Central memory CD8-positive, alpha-beta T cell (primary cell): ENCODE results near the gene EPHB1.

Source experiments
- ATAC-seq: fragments of 150-1000 bp; cut with Tn5 transposase; replicated peaks from 2 replicates; pipeline ENCODE4 v1.10.0; 2022; ENCODE audit warnings: mild to moderate bottlenecking, moderate FRiP score, moderate number of reproducible peaks; ENCODE audit not compliant: poor library complexity, severe bottlenecking; ENCODE audit errors: extremely low read depth
- DNase-seq, 2 donors: peaks; one replicate each; pipeline ENCODE4 v3.0.0; 2021; ENCODE audit warnings: low spot score in 2 of 2
- H3K27ac Mint-ChIP-seq: one replicate; pipeline ENCODE4 v1.8.0; 2022; ENCODE audit warnings: low read depth, mild to moderate bottlenecking, moderate library complexity, mixed read lengths
- H3K27me3 Mint-ChIP-seq: one replicate; pipeline ENCODE4 v1.8.0; 2022; ENCODE audit warnings: mixed read lengths
- H3K36me3 Mint-ChIP-seq: one replicate; pipeline ENCODE4 v1.8.0; 2022; ENCODE audit warnings: mild to moderate bottlenecking, moderate library complexity, mixed read lengths; ENCODE audit not compliant: insufficient read depth
- H3K4me1 Mint-ChIP-seq: one replicate; pipeline ENCODE4 v1.8.0; 2022; ENCODE audit warnings: mixed read lengths
- H3K4me3 Mint-ChIP-seq: one replicate; pipeline ENCODE4 v1.8.0; 2022; ENCODE audit warnings: mild to moderate bottlenecking, moderate library complexity, mixed read lengths
- H3K9me3 Mint-ChIP-seq: one replicate; pipeline ENCODE4 v1.8.0; 2022; ENCODE audit warnings: mixed read lengths

The EPHB1 gene

GRCh38 chr3:135191708-135192107, 396.6 kb downstream of the EPHB1 start:
- no peaks in the 10 kb centered on the region for H3K27me3 Mint-ChIP-seq
- no peak overlapping the region for H3K4me3 Mint-ChIP-seq
- H3K27ac Mint-ChIP-seq, result no peak overlapping the region
- DNase-seq (no peak), ATAC-seq (no peak)
- H3K4me1 Mint-ChIP-seq, result no peaks in the 10 kb centered on the region
- H3K9me3 Mint-ChIP-seq, result peaks cover 11% of the 10 kb centered on the region
- H3K36me3 Mint-ChIP-seq, result no peaks in the 10 kb centered on the region

GRCh38 chr3:135192929-135193328, 397.9 kb downstream of the EPHB1 start:
- no peak for DNase-seq
- Mint-ChIP-seq H3K27me3 (no peaks in the 10 kb centered on the region), H3K4me1 (no peaks in the 10 kb centered on the region), H3K9me3 (peaks cover 11% of the 10 kb centered on the region), H3K4me3 (no peak overlapping the region), H3K36me3 (no peaks in the 10 kb centered on the region), H3K27ac (no peak overlapping the region)
- no peak for ATAC-seq

GRCh38 chr3:135197246-135197645, 402.2 kb downstream of the EPHB1 start:
- peaks cover 16% of the 10 kb centered on the region for H3K9me3 Mint-ChIP-seq
- no peak overlapping the region for H3K4me3 Mint-ChIP-seq
- no peak for ATAC-seq
- no peaks in the 10 kb centered on the region for H3K4me1 Mint-ChIP-seq
- H3K27ac Mint-ChIP-seq, result no peak overlapping the region
- H3K36me3 Mint-ChIP-seq, result peaks cover 2% of the 10 kb centered on the region
- DNase-seq, result no peak
- H3K27me3 Mint-ChIP-seq, result no peaks in the 10 kb centered on the region

GRCh38 chr3:135197856-135198255, 402.8 kb downstream of the EPHB1 start:
- no peaks in the 10 kb centered on the region for H3K4me1 Mint-ChIP-seq
- ATAC-seq, result no peak
- H3K36me3 Mint-ChIP-seq, result peaks cover 2% of the 10 kb centered on the region
- H3K4me3 Mint-ChIP-seq, result no peak overlapping the region
- DNase-seq, result no peak
- H3K27ac Mint-ChIP-seq, result no peak overlapping the region
- H3K27me3 Mint-ChIP-seq, result no peaks in the 10 kb centered on the region
- peaks cover 13% of the 10 kb centered on the region for H3K9me3 Mint-ChIP-seq

- Mint-ChIP-seq H3K36me3 (peaks cover 2% of the 10 kb centered on the region), H3K9me3 (peaks cover 13% of the 10 kb centered on the region), H3K4me1 (no peaks in the 10 kb centered on the region), H3K27ac (no peak overlapping the region), H3K4me3 (no peak overlapping the region), H3K27me3 (no peaks in the 10 kb centered on the region)
- DNase-seq, result no peak
- no peak for ATAC-seq
These were observed 404.1 kb downstream of the EPHB1 start for GRCh38 chr3:135199137-135199536.

GRCh38 chr3:135203026-135203425, 408.0 kb downstream of the EPHB1 start:
- ATAC-seq (no peak), DNase-seq (no peak)
- no peak overlapping the region for H3K27ac Mint-ChIP-seq
- H3K27me3 Mint-ChIP-seq, result no peaks in the 10 kb centered on the region
- no peak overlapping the region for H3K4me3 Mint-ChIP-seq
- H3K4me1 Mint-ChIP-seq, result no peaks in the 10 kb centered on the region
- peaks cover 2% of the 10 kb centered on the region for H3K36me3 Mint-ChIP-seq
- H3K9me3 Mint-ChIP-seq, result peaks cover 13% of the 10 kb centered on the region

GRCh38 chr3:135213213-135213612, 418.2 kb downstream of the EPHB1 start:
- H3K27me3 Mint-ChIP-seq, result no peaks in the 10 kb centered on the region
- H3K27ac Mint-ChIP-seq, result no peak overlapping the region
- H3K4me3 Mint-ChIP-seq, result no peak overlapping the region
- no peak for ATAC-seq
- peaks cover 2% of the 10 kb centered on the region for H3K36me3 Mint-ChIP-seq
- no peaks in the 10 kb centered on the region for H3K4me1 Mint-ChIP-seq
- no peak for DNase-seq
- H3K9me3 Mint-ChIP-seq, result peaks cover 8% of the 10 kb centered on the region

GRCh38 chr3:135213822-135214221, 418.8 kb downstream of the EPHB1 start:
- H3K4me3 Mint-ChIP-seq, result no peak overlapping the region
- no peak overlapping the region for H3K27ac Mint-ChIP-seq
- peaks cover 11% of the 10 kb centered on the region for H3K9me3 Mint-ChIP-seq
- DNase-seq (no peak), ATAC-seq (no peak)
- no peaks in the 10 kb centered on the region for H3K27me3 Mint-ChIP-seq
- no peaks in the 10 kb centered on the region for H3K4me1 Mint-ChIP-seq
- H3K36me3 Mint-ChIP-seq, result peaks cover 2% of the 10 kb centered on the region

- peaks cover 13% of the 10 kb centered on the region for H3K9me3 Mint-ChIP-seq
- H3K36me3 Mint-ChIP-seq, result peaks cover 2% of the 10 kb centered on the region
- no peak overlapping the region for H3K27ac Mint-ChIP-seq
- ATAC-seq, result no peak
- no peaks in the 10 kb centered on the region for H3K4me1 Mint-ChIP-seq
- no peaks in the 10 kb centered on the region for H3K27me3 Mint-ChIP-seq
- H3K4me3 Mint-ChIP-seq, result no peak overlapping the region
- no peak for DNase-seq
These were observed 419.3 kb downstream of the EPHB1 start for GRCh38 chr3:135214400-135214799.

GRCh38 chr3:135215516-135215915, 420.5 kb downstream of the EPHB1 start:
- DNase-seq (no peak), ATAC-seq (no peak)
- H3K27me3 Mint-ChIP-seq, result no peaks in the 10 kb centered on the region
- no peak overlapping the region for H3K27ac Mint-ChIP-seq
- H3K36me3 Mint-ChIP-seq, result peaks cover 2% of the 10 kb centered on the region
- H3K4me1 Mint-ChIP-seq, result no peaks in the 10 kb centered on the region
- no peak overlapping the region for H3K4me3 Mint-ChIP-seq
- H3K9me3 Mint-ChIP-seq, result peaks cover 13% of the 10 kb centered on the region

GRCh38 chr3:135216659-135217058, 421.6 kb downstream of the EPHB1 start:
- Mint-ChIP-seq H3K9me3 (peaks cover 13% of the 10 kb centered on the region), H3K27ac (no peak overlapping the region), H3K27me3 (no peaks in the 10 kb centered on the region), H3K36me3 (peaks cover 2% of the 10 kb centered on the region), H3K4me3 (no peak overlapping the region), H3K4me1 (no peaks in the 10 kb centered on the region)
- DNase-seq (no peak), ATAC-seq (no peak)

- H3K9me3 Mint-ChIP-seq, result peaks cover 13% of the 10 kb centered on the region
- H3K27ac Mint-ChIP-seq, result no peak overlapping the region
- ATAC-seq (no peak), DNase-seq (no peak)
- no peaks in the 10 kb centered on the region for H3K36me3 Mint-ChIP-seq
- no peaks in the 10 kb centered on the region for H3K27me3 Mint-ChIP-seq
- H3K4me1 Mint-ChIP-seq, result no peaks in the 10 kb centered on the region
- no peak overlapping the region for H3K4me3 Mint-ChIP-seq
These were observed 422.7 kb downstream of the EPHB1 start for GRCh38 chr3:135217730-135218129.

GRCh38 chr3:135218304-135218703, 423.2 kb downstream of the EPHB1 start:
- no peaks in the 10 kb centered on the region for H3K36me3 Mint-ChIP-seq
- H3K9me3 Mint-ChIP-seq, result peaks cover 13% of the 10 kb centered on the region
- no peaks in the 10 kb centered on the region for H3K4me1 Mint-ChIP-seq
- ATAC-seq (no peak), DNase-seq (no peak)
- H3K4me3 Mint-ChIP-seq, result no peak overlapping the region
- H3K27ac Mint-ChIP-seq, result no peak overlapping the region
- no peaks in the 10 kb centered on the region for H3K27me3 Mint-ChIP-seq

- ATAC-seq (no peak), DNase-seq (no peak)
- H3K9me3 Mint-ChIP-seq, result peaks cover 11% of the 10 kb centered on the region
These were observed 423.7 kb downstream of the EPHB1 start for GRCh38 chr3:135218782-135219181.

More at GRCh38 chr3:135218782-135219181, 423.7 kb downstream of the EPHB1 start:
- no peaks in the 10 kb centered on the region for H3K27me3 Mint-ChIP-seq
- no peak overlapping the region for H3K4me3 Mint-ChIP-seq
- no peak overlapping the region for H3K27ac Mint-ChIP-seq
- H3K36me3 Mint-ChIP-seq, result no peaks in the 10 kb centered on the region
- H3K4me1 Mint-ChIP-seq, result no peaks in the 10 kb centered on the region
